SKM-1 treated with dmso at 0.1 percent for 144 hours (cell line): ENCODE results near the gene HM13.
"Not testable (repeated sequence)": the region's sequence is repeated elsewhere in the genome, so short reads cannot be mapped to it uniquely, and the experiment has no call there.

ENCODE experiments used
- DNase-seq: peaks from one replicate; lab custom pipeline; 2025; ENCODE audit not compliant: unreplicated experiment; lab: John Stamatoyannopoulos, UW

HM13 gene

DNA sequence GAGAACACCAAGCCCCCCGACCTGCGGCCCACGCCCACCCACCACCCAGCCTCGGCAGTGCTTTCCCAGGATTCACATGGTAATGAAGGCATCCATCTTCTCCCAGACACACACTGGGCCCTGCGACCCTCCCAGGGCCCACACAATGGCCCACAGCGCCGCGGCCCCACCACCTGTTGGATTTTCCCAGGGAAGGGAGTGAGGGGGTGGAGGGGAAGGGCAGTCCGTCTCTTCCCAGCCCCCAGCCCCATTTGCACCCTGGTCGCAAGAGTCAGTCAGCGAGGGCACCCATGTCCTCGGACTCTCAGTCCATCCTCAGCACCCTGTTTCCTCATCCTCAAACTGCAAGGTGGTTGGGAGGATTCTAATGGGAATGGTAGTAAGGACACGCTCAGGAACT is 67.1 kb downstream of the HM13 start:
- DNase-seq: no peak

DNA sequence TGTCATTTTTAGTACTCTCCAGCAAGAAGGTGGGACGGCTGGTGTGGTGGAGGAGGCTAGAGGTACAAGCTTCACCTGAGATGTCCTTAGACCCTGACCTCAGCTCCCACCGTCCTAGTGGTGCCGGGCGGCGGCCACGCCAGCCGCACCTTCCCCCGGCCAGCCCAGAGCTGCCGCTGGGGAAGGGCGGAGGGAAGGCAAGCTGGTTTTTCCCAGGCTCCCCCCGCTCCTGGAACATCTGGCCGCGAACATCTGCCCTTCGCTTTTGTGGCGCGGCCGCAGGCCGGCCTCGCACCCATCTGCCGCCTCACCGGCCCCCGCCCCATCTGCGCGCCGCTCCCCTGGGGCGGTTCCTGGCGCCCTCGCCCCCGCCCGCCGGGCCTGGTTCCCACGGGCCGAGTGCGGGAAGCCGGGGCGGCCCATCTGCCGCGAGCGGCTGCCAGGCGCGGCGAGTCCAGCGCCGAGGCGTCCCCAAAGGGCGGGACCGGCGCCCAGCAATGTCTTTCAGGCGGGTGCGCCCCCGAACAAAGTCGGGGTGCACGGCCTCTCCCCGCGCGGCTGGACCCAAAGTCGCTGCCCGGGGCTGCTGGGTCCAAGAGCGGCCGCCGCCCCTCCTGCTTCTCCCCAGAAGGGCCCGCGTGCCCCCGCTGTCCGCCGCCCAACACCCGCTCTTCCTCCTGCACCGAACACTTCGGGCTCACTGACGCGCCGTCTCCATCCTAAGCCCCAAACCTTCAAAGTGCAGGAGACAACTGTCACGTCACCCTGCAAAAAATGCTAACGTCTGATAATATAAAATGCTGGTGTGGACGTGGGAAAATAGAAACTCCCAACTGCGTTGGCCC is 73.5 kb downstream of the HM13 start:
- DNase-seq: no peak

DNA sequence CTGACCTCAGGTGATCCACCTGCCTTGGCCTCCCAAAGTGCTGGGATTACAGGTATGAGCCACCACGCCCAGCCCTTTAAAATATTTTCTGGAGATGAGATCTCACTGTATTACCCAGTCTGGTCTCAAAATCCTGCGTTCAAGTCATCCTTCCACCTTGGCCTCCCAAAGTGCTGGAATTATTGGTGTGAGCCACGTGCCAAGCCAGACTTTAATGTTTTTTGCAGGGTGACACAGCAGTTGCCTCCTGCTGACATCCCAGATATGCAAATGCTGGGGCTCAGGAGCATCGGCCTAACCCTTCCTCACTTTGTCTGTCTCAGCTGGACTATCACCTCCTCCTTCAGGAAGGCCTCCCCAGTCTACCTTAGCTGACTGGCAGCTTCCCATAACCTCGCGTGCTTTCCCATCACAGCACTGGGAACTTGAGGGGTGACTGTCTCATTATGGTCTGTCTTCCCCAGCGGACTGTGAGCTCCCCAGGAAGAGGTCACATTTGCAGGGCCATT is 76.5 kb downstream of the HM13 start:
- DNase-seq: no peak

DNA sequence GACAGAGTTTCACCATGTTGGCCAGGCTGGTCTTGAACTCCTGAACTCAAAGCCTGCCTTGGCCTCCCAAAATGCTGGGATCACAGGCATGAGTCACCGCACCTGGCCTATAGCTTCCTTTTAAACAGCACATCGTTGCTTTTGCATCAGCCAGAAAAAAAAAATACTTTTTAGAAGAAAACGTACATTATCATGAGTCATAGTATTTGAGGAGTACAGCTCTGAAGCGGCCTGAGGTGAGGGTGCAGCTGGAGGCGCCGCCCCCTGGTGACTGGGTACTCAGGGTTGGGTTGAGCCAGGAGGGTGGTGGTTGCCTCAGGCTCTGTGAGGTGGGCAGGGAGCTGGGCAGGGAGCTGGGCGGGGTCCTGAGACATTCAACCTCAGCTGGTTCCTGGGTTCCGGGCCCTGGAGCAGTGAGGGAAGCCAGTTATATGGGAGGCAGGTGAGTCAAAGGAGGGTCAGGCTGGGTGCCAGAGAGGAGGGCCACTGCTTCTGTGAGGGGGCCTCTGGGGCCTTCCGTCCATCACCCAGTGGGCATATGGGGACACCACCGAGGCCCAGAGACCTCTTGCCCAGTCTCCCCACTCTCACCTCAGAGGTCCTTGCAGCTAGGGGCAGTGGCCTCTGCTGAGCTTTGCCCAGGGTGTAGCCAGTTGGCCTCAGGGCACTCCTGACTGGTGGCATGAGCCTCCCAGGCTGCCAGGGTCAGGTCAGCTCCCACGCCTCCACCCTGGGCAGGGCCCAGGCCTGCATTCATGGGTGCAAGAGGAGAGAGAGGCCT is 79.2 kb downstream of the HM13 start:
- DNase-seq: no peak

DNA sequence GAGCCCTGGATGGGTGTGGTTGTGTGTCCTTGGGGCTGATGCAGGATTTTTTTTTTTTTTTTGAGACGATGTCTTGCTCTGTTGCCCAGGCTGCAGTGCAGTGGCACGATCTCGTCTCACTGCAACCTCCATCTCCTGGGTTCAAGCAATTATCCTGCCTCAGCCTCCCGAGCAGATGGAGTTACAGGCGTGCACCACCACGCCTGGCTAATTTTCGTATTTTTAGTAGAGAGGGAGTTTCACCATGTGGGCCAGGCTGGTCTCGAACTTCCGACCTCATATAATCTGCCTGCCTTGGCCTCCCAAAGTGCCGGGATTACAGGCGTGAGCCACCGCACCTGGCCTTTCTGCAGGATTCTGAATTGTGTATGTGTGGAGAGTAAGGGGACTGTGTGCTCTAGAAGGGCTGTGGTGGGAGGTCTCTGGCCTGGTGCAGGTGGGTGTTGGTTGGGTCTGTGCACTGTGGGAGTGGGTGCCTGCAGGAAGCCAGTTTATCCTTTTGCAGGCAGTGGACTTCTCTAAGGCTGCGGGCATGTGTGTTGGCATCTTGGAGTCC is 79.8 kb downstream of the HM13 start:
- no peak for DNase-seq

DNA sequence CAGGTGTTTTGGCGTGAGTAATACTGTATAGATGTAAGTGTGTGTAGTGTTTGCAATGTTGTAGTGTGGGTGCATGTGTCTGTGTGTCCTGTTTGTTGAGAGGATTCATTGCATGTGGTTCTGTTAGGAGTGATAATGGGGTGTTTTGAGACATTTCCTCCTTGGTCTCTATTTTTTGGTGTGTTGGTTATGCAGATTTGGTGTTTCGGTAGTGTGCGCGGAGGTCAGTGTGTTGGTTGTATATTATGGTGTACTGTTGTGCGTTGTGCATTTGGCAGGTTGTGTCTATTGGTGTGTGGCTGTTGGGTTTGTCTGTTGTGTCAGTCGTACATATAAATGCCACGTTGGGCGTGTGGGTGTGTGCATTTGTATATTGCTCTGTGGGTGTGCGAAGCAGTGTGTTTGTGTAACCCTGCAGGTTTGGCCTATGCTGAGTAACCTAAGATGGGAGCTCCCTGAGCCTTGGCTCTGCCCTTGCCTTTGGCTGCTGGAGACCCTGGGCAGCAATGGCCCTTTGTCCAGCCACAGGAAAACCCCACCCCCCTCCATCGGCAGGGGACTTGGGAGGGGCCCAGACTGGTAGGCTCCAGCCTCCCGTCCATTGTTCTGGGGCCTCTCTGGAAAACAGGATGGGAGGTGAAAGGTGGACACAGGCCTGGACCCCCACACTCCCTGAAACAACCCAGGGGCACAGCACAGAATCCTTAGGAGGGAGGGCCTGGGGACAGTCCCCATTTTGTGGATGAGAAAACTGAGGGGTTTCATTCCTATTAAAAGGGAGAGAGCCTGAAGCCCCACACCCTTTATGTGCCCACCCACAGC is 80.5 kb downstream of the HM13 start:
- DNase-seq: no peak

DNA sequence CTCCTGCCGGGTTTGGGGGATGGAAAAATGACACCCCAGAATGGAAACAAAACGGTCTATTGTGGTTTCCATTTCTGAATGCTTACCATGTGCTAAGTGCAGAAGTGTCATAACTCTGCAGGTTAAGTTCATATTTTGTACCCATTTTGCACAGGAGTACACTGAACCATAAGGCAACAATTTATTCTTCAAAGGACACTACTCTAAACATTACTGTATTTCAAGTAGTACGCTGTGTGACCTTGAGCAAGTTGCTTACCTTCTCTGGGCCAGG is 81.1 kb downstream of the HM13 start:
- DNase-seq: no peak

DNA sequence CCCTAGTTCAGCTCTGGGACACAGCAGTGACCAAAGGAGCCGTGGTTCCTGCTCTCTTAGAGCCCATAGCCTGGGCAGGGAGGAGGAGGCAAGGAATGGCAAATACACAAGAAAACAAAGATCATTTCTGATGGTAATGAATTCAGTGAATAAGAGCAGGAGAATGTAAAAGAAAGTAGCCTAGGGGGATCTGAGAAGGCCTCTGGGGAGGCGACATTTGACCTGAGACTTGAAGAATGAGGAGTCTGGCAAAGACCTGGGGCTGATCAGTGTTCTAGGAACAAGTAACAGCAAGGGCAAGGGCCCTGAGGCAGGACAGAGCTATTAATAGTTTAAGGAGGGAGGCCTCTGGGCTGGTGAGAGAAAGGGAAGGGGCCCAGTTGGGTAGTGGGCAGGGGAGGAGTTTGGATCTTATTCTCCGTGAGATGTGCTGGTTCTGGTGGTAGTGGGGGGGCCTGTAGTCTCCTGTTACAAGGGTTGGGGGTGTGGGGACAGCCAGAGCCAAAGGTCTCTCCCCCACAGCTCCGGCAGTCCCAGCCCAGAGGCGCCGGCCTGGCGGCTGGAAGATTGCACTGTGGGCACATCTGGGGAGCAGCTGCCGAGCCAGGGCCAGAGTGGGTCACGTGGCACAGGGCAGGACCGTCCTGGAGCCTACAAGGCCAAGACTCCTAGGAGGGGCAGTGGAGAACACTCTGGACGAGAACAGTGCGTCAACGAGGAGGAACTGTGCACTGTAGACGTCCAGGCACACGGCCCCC is 81.6 kb downstream of the HM13 start:
- DNase-seq: no peak

DNA sequence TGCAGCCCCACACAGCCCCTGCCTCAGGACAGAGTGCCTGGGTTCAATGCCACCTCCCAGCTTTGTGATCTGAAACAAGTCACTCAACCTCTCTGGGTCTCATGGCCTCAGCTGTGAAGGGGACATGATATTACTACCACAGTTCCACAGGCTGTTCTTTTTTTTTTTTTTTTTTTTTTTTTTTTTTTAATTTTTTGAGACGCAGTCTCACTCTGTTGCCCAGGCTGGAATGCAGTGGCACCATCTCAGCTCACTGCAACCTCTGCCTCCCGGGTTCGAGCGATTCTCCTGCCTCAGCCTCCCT is 82.1 kb downstream of the HM13 start:
- not testable (repeated sequence) for DNase-seq

DNA sequence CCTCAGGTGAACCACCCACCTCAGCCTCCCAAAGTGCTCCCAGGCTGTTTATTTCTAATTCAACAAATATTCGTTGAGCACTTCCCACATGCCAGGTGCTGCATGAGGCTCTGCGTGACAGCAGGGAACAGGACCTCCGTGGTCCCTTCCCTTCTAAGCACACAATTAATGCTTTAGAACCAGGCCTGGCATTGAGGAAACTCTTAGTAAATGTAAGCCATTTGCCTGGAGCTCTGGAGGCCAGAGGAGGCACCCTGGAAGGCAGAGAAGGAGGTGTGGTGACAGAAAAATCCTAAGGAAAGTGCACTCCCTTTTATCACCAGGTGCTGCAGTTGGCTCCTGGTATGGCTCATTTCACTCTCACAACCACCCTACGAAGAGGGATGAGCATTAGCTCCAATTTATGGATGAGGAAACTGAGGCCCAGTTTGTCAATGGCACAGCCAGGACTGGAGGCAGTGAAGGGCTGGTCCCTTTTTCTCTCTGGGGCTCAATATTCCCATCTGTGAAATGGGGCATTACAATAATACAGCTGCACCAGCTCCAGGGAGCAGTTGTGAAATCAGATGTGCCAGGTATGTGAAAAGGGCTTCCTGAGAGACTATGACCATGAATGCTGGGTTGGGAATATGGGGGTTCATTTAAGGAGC is 82.7 kb downstream of the HM13 start:
- no peak for DNase-seq

DNA sequence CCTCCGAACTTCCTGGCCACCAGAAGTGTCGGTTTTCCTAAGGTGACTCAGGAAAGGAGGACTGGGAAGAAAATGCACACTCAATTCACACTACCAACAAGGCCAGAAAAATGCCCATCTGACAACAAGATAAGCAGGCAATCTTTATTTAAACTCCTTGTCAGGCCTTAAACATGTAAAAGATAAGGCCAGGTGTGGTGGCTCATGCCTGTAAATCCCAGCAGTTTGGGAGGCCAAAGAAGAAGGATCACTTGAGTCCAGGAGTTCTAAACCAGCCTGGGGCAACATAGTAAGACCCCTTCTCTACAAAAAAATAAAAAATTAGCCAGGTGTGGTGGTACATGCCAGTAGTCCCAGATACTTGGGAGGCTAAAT is 83.2 kb downstream of the HM13 start:
- no peak for DNase-seq

DNA sequence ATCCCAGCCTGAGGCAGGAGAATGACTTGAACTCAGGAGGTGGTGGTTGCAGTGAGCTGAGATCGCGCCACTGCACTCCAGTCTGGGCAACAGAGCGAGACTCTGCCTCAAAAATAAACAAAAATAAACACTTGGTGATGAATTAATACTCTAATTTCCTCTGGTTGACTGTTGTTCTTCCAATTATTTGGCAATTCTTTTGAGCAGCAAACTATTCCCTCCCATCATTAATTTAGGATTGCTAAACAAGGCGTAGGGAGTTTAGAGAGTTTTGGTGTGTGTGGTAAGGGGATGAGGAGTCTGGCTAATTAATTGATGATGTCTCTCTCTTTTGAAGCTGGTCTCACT is 88.2 kb downstream of the HM13 start:
- no peak for DNase-seq

DNA sequence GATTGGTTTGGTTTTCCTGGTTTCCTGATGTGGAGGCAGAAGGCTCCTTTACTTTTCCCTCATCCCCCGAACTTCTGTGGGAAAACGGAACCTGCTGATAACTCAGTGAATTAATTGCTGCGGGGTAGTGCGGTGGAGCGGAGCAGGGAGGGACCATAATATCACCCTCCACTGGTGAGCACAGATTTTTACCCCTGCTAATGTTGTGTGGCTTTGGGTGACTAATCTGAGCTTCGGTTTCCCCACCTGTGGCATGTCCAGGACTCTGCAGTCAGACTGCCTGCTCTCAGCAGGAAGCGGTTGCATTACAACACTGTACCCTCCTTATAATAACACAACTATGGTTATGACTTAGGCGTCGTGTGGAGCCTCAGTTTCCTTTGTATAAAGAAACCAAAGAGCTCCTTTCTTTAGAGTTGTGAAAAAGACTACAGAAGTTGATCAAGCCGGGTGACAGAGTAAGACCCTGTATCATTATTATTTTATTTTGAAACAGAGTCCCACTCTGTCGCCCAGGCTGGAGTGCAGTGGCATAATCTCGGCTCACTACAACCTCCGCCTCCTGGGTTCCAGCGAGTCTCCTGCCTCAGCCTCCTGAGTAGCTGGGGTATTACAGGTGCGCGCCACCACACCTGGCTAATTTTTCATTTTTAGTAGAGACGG is 88.7 kb downstream of the HM13 start:
- peak; percentile 88 for DNase-seq

DNA sequence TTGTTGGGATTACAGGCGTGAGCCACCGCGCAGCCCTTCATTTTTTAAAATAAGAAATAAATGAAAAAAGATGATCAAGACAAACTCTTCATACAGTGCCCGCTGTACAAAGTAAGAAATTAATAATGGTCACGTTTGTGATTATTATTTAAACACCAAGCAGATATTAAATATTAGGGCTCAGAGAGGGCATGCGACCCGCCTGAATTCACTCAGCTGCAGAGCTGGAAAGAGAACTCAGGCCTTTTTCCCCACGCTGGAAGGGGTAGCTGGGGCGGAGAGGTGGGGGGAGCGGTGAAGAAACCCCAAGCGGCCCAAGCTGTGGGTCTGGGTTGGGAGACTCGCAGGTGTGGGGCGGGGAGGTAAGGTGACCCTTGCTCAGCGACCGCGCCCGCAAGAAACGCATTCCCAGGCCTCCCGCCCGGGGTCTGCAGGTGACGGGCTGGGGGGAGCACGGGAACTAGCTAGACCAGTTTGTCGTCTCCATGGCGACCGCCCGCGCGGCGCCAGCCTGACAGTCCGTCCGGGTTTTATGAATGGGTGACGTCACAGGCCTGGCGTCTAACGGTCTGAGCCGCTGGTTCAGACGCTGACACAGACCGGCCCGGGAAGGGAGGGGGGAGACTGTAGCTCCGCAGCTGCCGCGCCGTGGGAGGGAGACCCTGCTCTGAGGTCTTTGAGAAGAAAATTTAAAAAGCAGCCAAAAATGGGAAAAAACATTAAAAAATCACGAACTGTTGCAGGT is 89.8 kb downstream of the HM13 start:
- peak; percentile 92 for DNase-seq

DNA sequence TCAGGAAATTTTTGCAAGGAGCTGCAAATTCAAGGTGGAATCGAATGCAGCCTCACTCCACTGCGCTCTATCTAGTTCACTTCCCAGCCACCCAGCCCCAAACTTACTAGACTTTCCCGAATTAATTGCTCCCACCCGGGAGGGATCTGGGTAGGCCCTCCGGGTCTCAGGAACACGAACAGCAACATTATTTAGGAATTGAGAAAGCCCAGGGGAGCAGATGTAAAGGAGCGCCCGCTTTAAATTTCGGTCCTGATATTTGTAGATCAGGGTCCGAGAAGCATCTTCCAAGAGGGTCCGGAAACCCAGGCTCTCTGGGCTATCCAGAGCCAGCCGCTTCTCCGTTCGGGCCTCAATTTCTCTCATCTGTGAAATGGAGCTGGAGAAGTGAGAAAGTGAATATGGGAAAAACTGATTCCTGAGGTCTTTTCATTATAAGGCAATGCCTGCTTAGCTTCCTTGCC is 90.4 kb downstream of the HM13 start:
- no peak for DNase-seq

DNA sequence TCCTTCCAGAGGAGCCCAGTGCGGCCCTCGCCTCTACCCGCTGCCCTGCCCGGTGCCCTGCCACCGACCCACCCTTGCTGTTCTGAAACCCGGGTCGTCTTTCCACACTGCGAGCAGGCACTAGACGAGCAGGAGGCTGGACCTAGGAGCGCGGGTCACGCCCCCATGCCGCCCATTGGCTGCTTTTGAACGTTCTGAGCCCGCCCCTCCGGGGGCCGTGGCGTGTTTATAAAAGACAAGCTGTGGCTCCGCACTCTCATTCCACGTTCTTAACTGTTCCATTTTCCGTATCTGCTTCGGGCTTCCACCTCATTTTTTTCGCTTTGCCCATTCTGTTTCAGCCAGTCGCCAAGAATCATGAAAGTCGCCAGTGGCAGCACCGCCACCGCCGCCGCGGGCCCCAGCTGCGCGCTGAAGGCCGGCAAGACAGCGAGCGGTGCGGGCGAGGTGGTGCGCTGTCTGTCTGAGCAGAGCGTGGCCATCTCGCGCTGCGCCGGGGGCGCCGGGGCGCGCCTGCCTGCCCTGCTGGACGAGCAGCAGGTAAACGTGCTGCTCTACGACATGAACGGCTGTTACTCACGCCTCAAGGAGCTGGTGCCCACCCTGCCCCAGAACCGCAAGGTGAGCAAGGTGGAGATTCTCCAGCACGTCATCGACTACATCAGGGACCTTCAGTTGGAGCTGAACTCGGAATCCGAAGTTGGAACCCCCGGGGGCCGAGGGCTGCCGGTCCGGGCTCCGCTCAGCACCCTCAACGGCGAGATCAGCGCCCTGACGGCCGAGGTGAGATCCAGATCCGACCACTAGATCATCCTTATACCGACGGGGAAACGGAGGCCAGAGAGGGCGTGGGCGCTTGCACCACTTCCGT is 91.0 kb downstream of the HM13 start, which contains the start of gene ID1:
ID1 (plus strand) TSS at position 259 of the 871 bp plus-strand sequence; CDS start at position 358, 99 bp downstream.
- peak; percentile 93 for DNase-seq

DNA sequence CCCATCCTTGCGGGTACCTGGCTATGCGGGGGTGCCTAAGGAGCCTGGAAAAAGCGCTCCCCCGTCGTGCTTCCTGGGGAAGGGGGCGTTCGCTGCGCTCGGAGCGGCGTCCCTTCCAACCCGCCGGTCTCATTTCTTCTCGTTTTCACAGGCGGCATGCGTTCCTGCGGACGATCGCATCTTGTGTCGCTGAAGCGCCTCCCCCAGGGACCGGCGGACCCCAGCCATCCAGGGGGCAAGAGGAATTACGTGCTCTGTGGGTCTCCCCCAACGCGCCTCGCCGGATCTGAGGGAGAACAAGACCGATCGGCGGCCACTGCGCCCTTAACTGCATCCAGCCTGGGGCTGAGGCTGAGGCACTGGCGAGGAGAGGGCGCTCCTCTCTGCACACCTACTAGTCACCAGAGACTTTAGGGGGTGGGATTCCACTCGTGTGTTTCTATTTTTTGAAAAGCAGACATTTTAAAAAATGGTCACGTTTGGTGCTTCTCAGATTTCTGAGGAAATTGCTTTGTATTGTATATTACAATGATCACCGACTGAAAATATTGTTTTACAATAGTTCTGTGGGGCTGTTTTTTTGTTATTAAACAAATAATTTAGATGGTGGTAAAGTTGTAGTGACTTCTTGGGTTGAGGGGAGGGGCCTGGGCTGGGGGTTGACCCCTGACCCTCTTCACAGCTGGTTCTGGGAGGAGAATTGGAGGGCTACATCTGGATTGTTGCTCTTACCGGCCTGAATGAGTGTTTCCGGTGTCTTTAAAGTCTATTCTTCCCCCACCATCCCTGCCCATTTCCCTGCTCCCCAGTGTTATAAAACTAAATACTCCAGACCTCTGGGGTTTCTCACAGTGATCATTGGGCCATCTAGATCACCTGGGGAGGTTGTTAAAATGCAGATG is 91.9 kb downstream of the HM13 start:
- no peak for DNase-seq
